Fibroblast of upper back skin (primary cell): ENCODE results near the gene LIPC.

ENCODE experiments used
- DNase-seq: peaks from one replicate; pipeline ENCODE4 v3.0.0-alpha.2; 2013

LIPC gene

GRCh38 chr15:58407236-58407775 lies 24.5 kb upstream of the LIPC start:
- DNase-seq: no peak

- DNase-seq: no peak
These were observed 24.0 kb upstream of the LIPC start for GRCh38 chr15:58407778-58408177.

GRCh38 chr15:58409861-58410260 lies 21.9 kb upstream of the LIPC start:
- no peak for DNase-seq

- DNase-seq: peak; percentile 43
These were observed 21.4 kb upstream of the LIPC start for GRCh38 chr15:58410353-58410752.

GRCh38 chr15:58413253-58413652 lies 18.5 kb upstream of the LIPC start:
- no peak for DNase-seq

GRCh38 chr15:58415636-58416035 lies 16.2 kb upstream of the LIPC start:
- peak; percentile 49 for DNase-seq

- DNase-seq: no peak
These were observed 14.8 kb upstream of the LIPC start for GRCh38 chr15:58416963-58417362.

- no peak for DNase-seq
These were observed 13.7 kb upstream of the LIPC start for GRCh38 chr15:58418135-58418534.

- no peak for DNase-seq
These were observed 11.8 kb upstream of the LIPC start for GRCh38 chr15:58419803-58420524.

- DNase-seq: no peak
These were observed 11.2 kb upstream of the LIPC start for GRCh38 chr15:58420579-58421043.

- no peak for DNase-seq
These were observed 8.6 kb upstream of the LIPC start for GRCh38 chr15:58423205-58423604.

- DNase-seq: peak; percentile 95
These were observed 7.8 kb upstream of the LIPC start for GRCh38 chr15:58423831-58424608.

GRCh38 chr15:58424722-58425121 lies 7.1 kb upstream of the LIPC start:
- DNase-seq: no peak

- DNase-seq: no peak
These were observed 6.6 kb upstream of the LIPC start for GRCh38 chr15:58425185-58425584.

GRCh38 chr15:58425834-58426233 lies 6.0 kb upstream of the LIPC start:
- no peak for DNase-seq

- no peak for DNase-seq
These were observed 5.3 kb upstream of the LIPC start for GRCh38 chr15:58426501-58426900.

- no peak for DNase-seq
These were observed 3.8 kb upstream of the LIPC start for GRCh38 chr15:58427987-58428386.

- DNase-seq: no peak
These were observed 1.5 kb upstream of the LIPC start for GRCh38 chr15:58430224-58430787.

- DNase-seq: peak; percentile 49
These were observed 610 bp downstream of the LIPC start for GRCh38 chr15:58432401-58432800.

- DNase-seq: peak; percentile 24
These were observed 2.0 kb downstream of the LIPC start for GRCh38 chr15:58433597-58434333.

GRCh38 chr15:58434334-58434875 lies 2.6 kb downstream of the LIPC start:
- DNase-seq: no peak

GRCh38 chr15:58436552-58436951 lies 4.8 kb downstream of the LIPC start:
- DNase-seq: no peak
